ENCODE results near the gene BTNL9.

DNA sequence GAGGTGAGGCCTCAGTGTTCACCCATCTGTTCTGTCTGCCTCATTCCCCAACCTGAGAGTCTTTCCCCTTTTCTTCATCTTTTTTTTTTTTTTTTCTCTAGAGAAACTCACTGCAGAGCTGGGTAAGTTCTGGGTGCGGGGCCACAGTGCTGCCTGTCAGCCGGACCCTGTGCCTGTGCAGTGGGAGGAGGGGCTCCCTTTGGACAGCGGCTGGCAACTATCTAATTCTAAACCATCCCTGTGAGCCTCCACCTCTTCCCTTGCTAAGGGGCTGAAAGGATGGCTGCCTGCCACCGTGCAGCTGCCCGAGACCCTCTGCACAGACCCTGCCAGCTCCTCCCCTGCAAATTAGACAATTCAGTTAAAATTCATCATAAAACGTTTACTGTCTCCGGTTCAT is 14.1 kb downstream of the BTNL9 start:
- no peak for TF ChIP-seq USF2 (IDR thresholded peaks at IDR 0.05)
- TF ChIP-seq KDM5A (IDR thresholded peaks at IDR 0.05): no peak
- TF ChIP-seq, protein P1, sequence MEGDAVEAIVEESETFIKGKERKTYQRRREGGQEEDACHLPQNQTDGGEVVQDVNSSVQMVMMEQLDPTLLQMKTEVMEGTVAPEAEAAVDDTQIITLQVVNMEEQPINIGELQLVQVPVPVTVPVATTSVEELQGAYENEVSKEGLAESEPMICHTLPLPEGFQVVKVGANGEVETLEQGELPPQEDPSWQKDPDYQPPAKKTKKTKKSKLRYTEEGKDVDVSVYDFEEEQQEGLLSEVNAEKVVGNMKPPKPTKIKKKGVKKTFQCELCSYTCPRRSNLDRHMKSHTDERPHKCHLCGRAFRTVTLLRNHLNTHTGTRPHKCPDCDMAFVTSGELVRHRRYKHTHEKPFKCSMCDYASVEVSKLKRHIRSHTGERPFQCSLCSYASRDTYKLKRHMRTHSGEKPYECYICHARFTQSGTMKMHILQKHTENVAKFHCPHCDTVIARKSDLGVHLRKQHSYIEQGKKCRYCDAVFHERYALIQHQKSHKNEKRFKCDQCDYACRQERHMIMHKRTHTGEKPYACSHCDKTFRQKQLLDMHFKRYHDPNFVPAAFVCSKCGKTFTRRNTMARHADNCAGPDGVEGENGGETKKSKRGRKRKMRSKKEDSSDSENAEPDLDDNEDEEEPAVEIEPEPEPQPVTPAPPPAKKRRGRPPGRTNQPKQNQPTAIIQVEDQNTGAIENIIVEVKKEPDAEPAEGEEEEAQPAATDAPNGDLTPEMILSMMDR (IDR thresholded peaks at IDR 0.05): no peak
- TF ChIP-seq BHLHE40 (IDR thresholded peaks at IDR 0.05; ENCODE audit: low read depth, low read length): no peak
- TF ChIP-seq RCOR1 (IDR thresholded peaks at IDR 0.05; ENCODE audit: low read depth, low read length): no peak
- no peak for TF ChIP-seq PHF8 (IDR thresholded peaks at IDR 0.05; ENCODE audit: borderline replicate concordance, low read depth)

All from A549 (cell line).